ENCODE data around the gene ATP6V1E1. TPM values are rescaled to one million over a fixed set of nuclear protein-coding genes. Genes with fewer than 3 reads are reported as not detected.

The ATP6V1E1 gene
- polyA plus RNA-seq, 1 donor = 94.8 TPM

DNA sequence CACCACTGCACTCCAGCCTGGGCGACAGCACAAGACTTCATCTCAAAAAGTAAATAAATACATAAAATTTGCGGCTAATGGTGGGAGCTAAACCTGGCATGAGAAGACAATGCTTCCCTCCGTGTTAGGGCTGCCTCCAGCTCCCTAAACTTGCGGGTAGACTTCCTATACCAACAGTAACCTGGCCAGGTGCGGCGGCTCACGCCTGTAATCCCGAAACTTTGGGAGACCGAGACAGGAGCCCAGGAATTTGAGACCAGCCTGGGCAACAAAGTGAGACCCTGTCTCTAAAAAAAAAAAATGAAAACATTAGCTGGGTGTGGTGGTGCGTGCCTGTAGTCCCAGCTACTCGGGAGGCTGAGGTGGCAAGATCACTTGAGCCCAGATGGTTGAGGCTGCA lies 39.9 kb downstream of the ATP6V1E1 start:
- no peak for DNase-seq
- no CpG with 5 or more reads among the region's 11 CpGs for WGBS (ENCODE audit: insufficient coverage, low lambda C conversion rate)
- Histone ChIP-seq H3K36me3 (ENCODE audit: control insufficient read depth, insufficient read depth, low read length) (peaks cover 30% of the 10 kb centered on the region), H3K27ac (ENCODE audit: low read length) (no peak overlapping the region), H3K9me3 (ENCODE audit: control insufficient read depth, low read depth, low read length) (no peaks in the 10 kb centered on the region), H3K4me1 (ENCODE audit: control insufficient read depth, insufficient read depth, low read length) (no peaks in the 10 kb centered on the region), H3K27me3 (ENCODE audit: control insufficient read depth, insufficient read depth, low read length) (no peaks in the 10 kb centered on the region), H3K4me3 (ENCODE audit: low read length) (no peak overlapping the region)

DNA sequence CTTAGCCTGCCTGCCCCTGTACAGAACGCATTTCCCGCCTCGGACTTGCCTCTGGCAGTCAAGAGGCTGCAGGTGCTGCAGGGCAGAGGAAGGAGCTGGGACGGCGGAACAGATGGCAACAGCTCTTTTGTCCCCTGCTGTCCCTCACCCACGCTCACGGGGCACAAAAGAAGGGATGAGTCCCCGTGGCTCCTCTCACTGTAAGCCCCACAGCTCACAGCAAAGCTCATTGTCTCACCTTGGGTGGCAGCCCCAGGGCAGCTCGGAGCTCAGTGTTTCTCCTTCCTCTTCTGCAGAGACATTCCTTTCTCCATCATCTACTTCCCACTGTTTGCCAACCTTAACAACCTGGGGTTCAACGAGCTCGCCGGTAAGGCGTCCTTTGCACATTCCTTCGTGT lies 40.9 kb downstream of the ATP6V1E1 start:
- Histone ChIP-seq H3K4me3 (ENCODE audit: low read length) (no peak overlapping the region), H3K36me3 (ENCODE audit: control insufficient read depth, insufficient read depth, low read length) (peaks cover 22% of the 10 kb centered on the region), H3K27me3 (ENCODE audit: control insufficient read depth, insufficient read depth, low read length) (no peaks in the 10 kb centered on the region), H3K27ac (ENCODE audit: low read length) (no peak overlapping the region), H3K9me3 (ENCODE audit: control insufficient read depth, low read depth, low read length) (no peaks in the 10 kb centered on the region), H3K4me1 (ENCODE audit: control insufficient read depth, insufficient read depth, low read length) (no peaks in the 10 kb centered on the region)
- DNase-seq = no peak
- no CpG with 5 or more reads among the region's 14 CpGs for WGBS (ENCODE audit: insufficient coverage, low lambda C conversion rate)

DNA sequence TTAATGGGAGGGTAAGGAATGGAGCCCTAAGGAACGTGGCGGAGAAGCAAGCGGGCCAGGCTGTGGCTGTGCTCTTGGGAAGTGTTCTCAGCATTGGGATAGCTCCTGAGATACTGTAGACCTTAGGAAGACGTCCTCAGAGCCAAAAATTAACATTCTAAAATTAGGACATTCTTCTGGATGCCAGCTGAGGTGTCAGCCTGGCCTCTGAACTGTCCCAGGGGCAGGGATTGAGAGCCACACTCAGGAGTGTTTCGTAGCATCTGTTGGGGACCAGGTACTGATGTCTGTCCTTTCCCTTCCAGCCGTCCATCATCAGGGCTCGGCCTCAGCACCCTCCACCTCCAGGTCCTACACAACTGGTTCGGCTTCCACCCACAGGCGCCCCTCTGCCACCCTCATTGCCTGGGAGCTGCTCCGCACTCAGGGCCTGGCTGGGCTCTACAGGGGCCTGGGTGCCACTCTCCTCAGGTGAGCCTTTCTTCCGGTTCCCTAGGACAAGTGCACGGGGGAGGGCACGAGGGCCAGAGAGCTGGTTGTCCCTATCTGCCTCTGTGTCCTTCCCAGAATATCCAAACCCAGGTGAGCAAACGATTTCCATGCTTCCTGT lies 41.6 kb downstream of the ATP6V1E1 start:
- no CpG with 5 or more reads among the region's 14 CpGs for WGBS (ENCODE audit: insufficient coverage, low lambda C conversion rate)
- H3K4me1 ChIP-seq (ENCODE audit: control insufficient read depth, insufficient read depth, low read length) = no peaks in the 10 kb centered on the region
- no peak for DNase-seq
- H3K36me3 ChIP-seq (ENCODE audit: control insufficient read depth, insufficient read depth, low read length) = peaks cover 16% of the 10 kb centered on the region
- H3K9me3 ChIP-seq (ENCODE audit: control insufficient read depth, low read depth, low read length) = no peaks in the 10 kb centered on the region
- H3K27ac ChIP-seq (ENCODE audit: low read length) = no peak overlapping the region
- no peaks in the 10 kb centered on the region for H3K27me3 ChIP-seq (ENCODE audit: control insufficient read depth, insufficient read depth, low read length)
- no peak overlapping the region for H3K4me3 ChIP-seq (ENCODE audit: low read length)

DNA sequence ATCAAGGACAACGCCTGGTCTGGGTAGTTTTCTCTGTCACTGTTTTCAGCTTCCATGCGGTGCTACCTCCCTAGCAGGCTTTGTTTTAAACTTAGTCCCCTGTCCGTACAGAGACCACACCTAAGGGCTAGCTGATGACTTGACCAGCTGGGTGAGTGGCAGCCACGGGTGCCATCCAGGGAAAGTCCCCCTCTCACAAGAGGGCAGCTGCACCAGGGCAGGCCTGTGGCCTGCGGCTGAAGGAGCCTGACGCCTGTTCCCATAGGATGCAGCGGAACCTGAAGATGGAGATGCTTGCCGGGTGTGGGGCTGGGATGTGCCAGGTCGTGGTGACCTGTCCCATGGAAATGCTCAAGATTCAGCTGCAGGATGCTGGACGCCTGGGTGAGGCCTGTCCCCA lies 45.4 kb downstream of the ATP6V1E1 start:
- Histone ChIP-seq H3K4me1 (ENCODE audit: control insufficient read depth, insufficient read depth, low read length) (no peaks in the 10 kb centered on the region), H3K36me3 (ENCODE audit: control insufficient read depth, insufficient read depth, low read length) (no peaks in the 10 kb centered on the region), H3K9me3 (ENCODE audit: control insufficient read depth, low read depth, low read length) (no peaks in the 10 kb centered on the region), H3K27ac (ENCODE audit: low read length) (no peak overlapping the region), H3K27me3 (ENCODE audit: control insufficient read depth, insufficient read depth, low read length) (no peaks in the 10 kb centered on the region), H3K4me3 (ENCODE audit: low read length) (no peak overlapping the region)
- WGBS (ENCODE audit: insufficient coverage, low lambda C conversion rate) = no CpG with 5 or more reads among the region's 10 CpGs
- no peak for DNase-seq

DNA sequence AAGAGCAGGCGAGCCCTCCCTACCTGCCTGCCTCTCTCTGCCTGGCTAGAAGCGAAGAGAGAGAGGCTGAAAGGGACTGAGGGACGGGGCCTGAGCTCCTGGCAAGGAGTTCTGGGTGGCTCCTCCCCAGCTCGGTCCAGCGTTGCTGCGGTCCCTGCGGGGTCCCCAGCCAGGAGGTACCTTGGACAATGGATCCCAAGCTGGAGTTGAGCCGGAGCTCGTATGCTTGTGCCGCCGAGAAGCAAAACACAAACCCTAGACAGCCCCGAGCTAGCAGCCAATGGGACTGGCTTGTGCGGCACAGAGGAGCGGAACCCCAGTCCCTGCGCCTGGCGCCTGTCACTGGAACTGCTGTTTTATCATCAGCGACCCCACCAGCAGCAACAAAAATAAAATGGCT lies 46.9 kb downstream of the ATP6V1E1 start:
- WGBS (ENCODE audit: insufficient coverage, low lambda C conversion rate) = no CpG with 5 or more reads among the region's 17 CpGs
- no peak for DNase-seq

DNA sequence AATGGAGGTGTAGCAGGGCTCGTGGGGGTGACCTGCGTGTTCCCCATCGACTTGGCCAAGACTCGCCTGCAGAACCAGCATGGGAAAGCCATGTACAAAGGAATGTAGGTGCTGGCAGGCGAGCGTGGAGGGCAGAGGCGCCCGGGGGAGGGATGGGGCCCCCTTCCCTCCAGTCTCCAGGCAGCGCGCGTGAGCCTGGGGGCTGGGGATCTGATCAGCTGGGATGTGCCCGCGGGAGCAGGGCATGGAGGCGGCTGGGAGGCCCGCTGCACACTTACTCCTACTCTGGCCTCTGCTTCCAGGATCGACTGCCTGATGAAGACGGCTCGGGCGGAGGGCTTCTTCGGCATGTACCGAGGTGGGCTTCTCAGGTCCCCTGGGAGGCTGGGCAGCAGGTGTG lies 47.5 kb downstream of the ATP6V1E1 start:
- Histone ChIP-seq H3K27me3 (ENCODE audit: control insufficient read depth, insufficient read depth, low read length) (no peaks in the 10 kb centered on the region), H3K9me3 (ENCODE audit: control insufficient read depth, low read depth, low read length) (no peaks in the 10 kb centered on the region), H3K36me3 (ENCODE audit: control insufficient read depth, insufficient read depth, low read length) (no peaks in the 10 kb centered on the region), H3K4me3 (ENCODE audit: low read length) (no peak overlapping the region), H3K4me1 (ENCODE audit: control insufficient read depth, insufficient read depth, low read length) (no peaks in the 10 kb centered on the region), H3K27ac (ENCODE audit: low read length) (no peak overlapping the region)
- DNase-seq = no peak
- no CpG with 5 or more reads among the region's 21 CpGs for WGBS (ENCODE audit: insufficient coverage, low lambda C conversion rate)

More for the DNA sequence above, 46.9 kb downstream of the ATP6V1E1 start:
- H3K9me3 ChIP-seq (ENCODE audit: control insufficient read depth, low read depth, low read length) = no peaks in the 10 kb centered on the region
- no peak overlapping the region for H3K4me3 ChIP-seq (ENCODE audit: low read length)
- H3K4me1 ChIP-seq (ENCODE audit: control insufficient read depth, insufficient read depth, low read length) = no peaks in the 10 kb centered on the region
- no peaks in the 10 kb centered on the region for H3K36me3 ChIP-seq (ENCODE audit: control insufficient read depth, insufficient read depth, low read length)
- no peaks in the 10 kb centered on the region for H3K27me3 ChIP-seq (ENCODE audit: control insufficient read depth, insufficient read depth, low read length)
- no peak overlapping the region for H3K27ac ChIP-seq (ENCODE audit: low read length)

DNA sequence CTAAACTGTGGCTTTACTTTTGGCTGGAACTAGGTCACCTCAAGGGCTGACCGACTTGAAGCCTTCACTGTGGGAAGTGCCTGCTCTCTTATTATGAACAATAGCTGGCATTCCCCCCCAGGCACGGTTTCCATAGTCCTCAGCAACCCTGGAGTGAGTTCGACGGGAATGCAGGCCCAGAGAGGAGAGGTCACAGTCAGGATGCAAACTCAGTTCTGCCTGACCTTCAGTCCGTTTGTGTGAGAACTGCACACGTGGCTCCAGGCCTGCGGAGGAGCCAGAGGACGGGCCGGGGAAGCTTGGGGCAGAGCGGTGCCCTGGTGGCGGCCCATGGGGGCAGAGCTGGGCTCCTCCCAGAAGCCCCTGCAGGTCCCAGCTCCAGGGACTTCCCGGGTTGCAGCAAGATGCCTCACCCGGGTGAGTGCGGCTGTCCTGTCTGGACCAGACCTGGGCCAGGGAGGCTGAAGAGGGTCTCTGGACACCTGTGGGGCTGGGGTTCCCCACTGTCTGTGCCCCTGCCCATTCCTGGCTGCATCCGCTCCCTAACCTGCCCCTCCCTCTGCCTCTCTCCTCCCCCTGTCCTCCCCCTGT lies 48.0 kb downstream of the ATP6V1E1 start:
- H3K36me3 ChIP-seq (ENCODE audit: control insufficient read depth, insufficient read depth, low read length) = no peaks in the 10 kb centered on the region
- no peaks in the 10 kb centered on the region for H3K4me1 ChIP-seq (ENCODE audit: control insufficient read depth, insufficient read depth, low read length)
- no peak overlapping the region for H3K27ac ChIP-seq (ENCODE audit: low read length)
- whole genome bisulfite sequencing (ENCODE audit: insufficient coverage, low lambda C conversion rate) = no CpG with 5 or more reads among the region's 15 CpGs
- no peaks in the 10 kb centered on the region for H3K9me3 ChIP-seq (ENCODE audit: control insufficient read depth, low read depth, low read length)
- DNase-seq = no peak
- no peaks in the 10 kb centered on the region for H3K27me3 ChIP-seq (ENCODE audit: control insufficient read depth, insufficient read depth, low read length)
- H3K4me3 ChIP-seq (ENCODE audit: low read length) = no peak overlapping the region

DNA sequence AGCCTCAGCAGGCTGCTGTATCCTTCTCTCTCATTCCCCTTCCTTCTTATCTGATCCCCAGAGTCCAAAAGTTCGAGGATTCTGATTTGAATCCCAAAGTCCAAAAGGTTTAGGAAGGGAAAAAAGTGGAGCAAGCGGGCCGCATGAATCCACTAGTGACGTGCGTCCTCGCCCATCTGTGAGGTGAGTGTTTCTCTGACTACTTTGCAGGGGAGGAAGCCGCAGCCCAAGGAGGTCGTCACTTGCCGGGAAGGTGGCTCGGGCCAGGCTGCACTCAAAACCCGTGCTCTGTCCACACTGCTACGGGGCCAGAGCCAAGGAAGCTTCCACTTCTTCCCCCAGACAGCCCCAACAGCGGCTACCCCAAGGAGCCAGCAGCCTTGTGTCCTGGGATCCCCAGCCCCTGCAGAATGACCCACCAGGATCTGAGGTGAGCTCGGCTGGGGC lies 49.0 kb downstream of the ATP6V1E1 start:
- Histone ChIP-seq H3K27me3 (ENCODE audit: control insufficient read depth, insufficient read depth, low read length) (no peaks in the 10 kb centered on the region), H3K36me3 (ENCODE audit: control insufficient read depth, insufficient read depth, low read length) (no peaks in the 10 kb centered on the region), H3K4me3 (ENCODE audit: low read length) (no peak overlapping the region), H3K27ac (ENCODE audit: low read length) (no peak overlapping the region), H3K9me3 (ENCODE audit: control insufficient read depth, low read depth, low read length) (no peaks in the 10 kb centered on the region), H3K4me1 (ENCODE audit: control insufficient read depth, insufficient read depth, low read length) (no peaks in the 10 kb centered on the region)
- no peak for DNase-seq
- no CpG with 5 or more reads among the region's 14 CpGs for WGBS (ENCODE audit: insufficient coverage, low lambda C conversion rate)

DNA sequence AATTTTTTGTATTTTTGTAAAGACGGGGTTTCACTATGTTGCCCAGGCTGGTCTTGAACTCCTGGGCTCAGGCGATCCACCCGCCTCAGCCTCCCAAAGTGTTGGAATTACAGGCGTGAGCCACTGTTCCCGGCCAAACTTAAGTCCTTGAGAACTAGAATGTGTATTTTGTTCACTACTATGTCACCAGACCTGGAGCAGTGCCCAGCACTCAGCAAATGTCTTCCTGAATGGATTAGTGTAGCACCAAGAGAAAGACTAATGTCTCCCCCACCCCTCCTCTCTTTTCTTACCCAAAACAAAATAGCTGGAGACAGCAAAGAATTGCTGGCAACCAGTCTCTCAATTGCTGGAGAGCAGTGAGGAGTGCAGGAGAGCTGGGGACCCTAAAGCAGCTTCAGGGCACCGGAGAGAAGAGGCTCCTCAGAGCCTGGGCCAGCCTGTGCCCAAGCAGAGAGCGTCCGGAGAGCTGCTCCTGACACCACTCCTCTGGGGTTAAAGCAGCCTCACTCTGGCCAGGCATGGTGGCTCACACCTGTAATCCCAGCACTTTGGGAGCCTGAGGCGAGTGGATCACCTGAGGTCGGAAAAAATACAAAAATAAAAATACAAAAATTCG lies 50.3 kb downstream of the ATP6V1E1 start:
- Histone ChIP-seq H3K36me3 (ENCODE audit: control insufficient read depth, insufficient read depth, low read length) (no peaks in the 10 kb centered on the region), H3K27me3 (ENCODE audit: control insufficient read depth, insufficient read depth, low read length) (peaks cover 5% of the 10 kb centered on the region), H3K27ac (ENCODE audit: low read length) (no peak overlapping the region), H3K4me3 (ENCODE audit: low read length) (no peak overlapping the region), H3K9me3 (ENCODE audit: control insufficient read depth, low read depth, low read length) (no peaks in the 10 kb centered on the region), H3K4me1 (ENCODE audit: control insufficient read depth, insufficient read depth, low read length) (no peaks in the 10 kb centered on the region)
- DNase-seq = no peak
- WGBS (ENCODE audit: insufficient coverage, low lambda C conversion rate) = no CpG with 5 or more reads among the region's 11 CpGs

DNA sequence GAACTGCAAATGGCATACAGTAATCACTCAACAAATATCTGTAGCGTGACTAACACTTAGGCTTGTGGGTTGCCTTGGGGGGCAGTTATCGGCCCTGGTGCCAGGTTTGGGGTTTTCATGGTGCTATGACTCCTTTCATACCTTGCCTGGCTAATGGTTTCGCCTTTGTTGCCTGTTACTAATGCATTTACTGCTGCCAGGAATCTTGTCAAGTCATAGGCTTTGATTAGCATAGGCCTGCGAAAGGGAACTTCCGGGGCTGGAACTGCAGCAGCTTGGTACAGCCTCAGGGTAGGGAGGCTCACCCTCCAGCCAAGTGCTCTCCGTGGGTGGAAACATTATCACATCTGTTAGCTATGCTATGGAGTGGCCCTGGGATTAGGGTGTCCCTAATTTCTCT lies 52.1 kb downstream of the ATP6V1E1 start:
- WGBS (ENCODE audit: insufficient coverage, low lambda C conversion rate) = no CpG with 5 or more reads among the region's 6 CpGs
- DNase-seq = no peak
- Histone ChIP-seq H3K9me3 (ENCODE audit: control insufficient read depth, low read depth, low read length) (no peaks in the 10 kb centered on the region), H3K4me3 (ENCODE audit: low read length) (no peak overlapping the region), H3K4me1 (ENCODE audit: control insufficient read depth, insufficient read depth, low read length) (no peaks in the 10 kb centered on the region), H3K27me3 (ENCODE audit: control insufficient read depth, insufficient read depth, low read length) (peaks cover 6% of the 10 kb centered on the region), H3K27ac (ENCODE audit: low read length) (no peak overlapping the region), H3K36me3 (ENCODE audit: control insufficient read depth, insufficient read depth, low read length) (no peaks in the 10 kb centered on the region)

DNA sequence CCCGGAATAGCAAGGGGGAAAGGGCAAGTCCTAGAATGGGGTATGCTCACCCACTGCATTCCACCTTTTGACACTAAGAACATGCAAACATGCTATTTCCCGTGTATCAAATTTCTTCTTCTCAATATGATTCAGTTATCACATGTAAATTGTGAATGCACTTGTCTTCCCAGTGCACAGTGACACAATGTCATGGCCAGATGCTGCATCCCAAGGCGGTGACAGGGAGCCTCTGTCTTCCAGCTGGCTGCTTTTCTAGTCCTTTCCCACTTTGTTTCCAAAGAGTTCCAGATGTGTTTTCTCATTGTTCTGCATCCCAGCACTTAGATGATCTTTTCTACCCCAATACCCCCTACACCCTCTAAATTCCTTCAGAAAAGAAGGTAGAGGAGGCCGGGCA lies 52.9 kb downstream of the ATP6V1E1 start:
- Histone ChIP-seq H3K4me1 (ENCODE audit: control insufficient read depth, insufficient read depth, low read length) (no peaks in the 10 kb centered on the region), H3K9me3 (ENCODE audit: control insufficient read depth, low read depth, low read length) (no peaks in the 10 kb centered on the region), H3K27me3 (ENCODE audit: control insufficient read depth, insufficient read depth, low read length) (peaks cover 6% of the 10 kb centered on the region), H3K27ac (ENCODE audit: low read length) (no peak overlapping the region), H3K4me3 (ENCODE audit: low read length) (no peak overlapping the region), H3K36me3 (ENCODE audit: control insufficient read depth, insufficient read depth, low read length) (no peaks in the 10 kb centered on the region)
- WGBS (ENCODE audit: insufficient coverage, low lambda C conversion rate) = no CpG with 5 or more reads among the region's 4 CpGs
- no peak for DNase-seq

All from large intestine (tissue), 3 donors.